ENCODE measurements around the gene CRYL1.

Gene CRYL1

GRCh38 chr13:20394506-20394905, 131.2 kb downstream of the CRYL1 start:
- no peak for DNase-seq

GRCh38 chr13:20394169-20394501, 131.5 kb downstream of the CRYL1 start:
- no peak for DNase-seq

- DNase-seq = no peak
Observed at GRCh38 chr13:20393273-20394168, 132.1 kb downstream of the CRYL1 start.

GRCh38 chr13:20392530-20392929, 133.1 kb downstream of the CRYL1 start:
- no peak for DNase-seq

GRCh38 chr13:20391597-20392452, 133.8 kb downstream of the CRYL1 start:
- DNase-seq = no peak

- no peak for DNase-seq
Observed at GRCh38 chr13:20390526-20391175, 135.0 kb downstream of the CRYL1 start.

GRCh38 chr13:20389696-20390525, 135.7 kb downstream of the CRYL1 start:
- no peak for DNase-seq

- DNase-seq = no peak
Observed at GRCh38 chr13:20388184-20388583, 137.5 kb downstream of the CRYL1 start.

GRCh38 chr13:20387441-20387971, 138.2 kb downstream of the CRYL1 start:
- DNase-seq = no peak

GRCh38 chr13:20387006-20387405, 138.7 kb downstream of the CRYL1 start:
- no peak for DNase-seq

GRCh38 chr13:20383058-20383457, 142.6 kb downstream of the CRYL1 start:
- no peak for DNase-seq

GRCh38 chr13:20381401-20381800, 144.3 kb downstream of the CRYL1 start:
- DNase-seq = no peak

- no peak for DNase-seq
Observed at GRCh38 chr13:20378721-20379120, 146.9 kb downstream of the CRYL1 start.

- DNase-seq = no peak
Observed at GRCh38 chr13:20377720-20378119, 147.9 kb downstream of the CRYL1 start.

GRCh38 chr13:20375871-20376270, 149.8 kb downstream of the CRYL1 start:
- DNase-seq = no peak

GRCh38 chr13:20373861-20374260, 151.8 kb downstream of the CRYL1 start:
- DNase-seq = no peak

GRCh38 chr13:20371825-20372224, 153.8 kb downstream of the CRYL1 start:
- no peak for DNase-seq

GRCh38 chr13:20370815-20371421, 154.7 kb downstream of the CRYL1 start:
- no peak for DNase-seq

GRCh38 chr13:20369886-20370361, 155.7 kb downstream of the CRYL1 start:
- DNase-seq = no peak

GRCh38 chr13:20366056-20366455, 159.6 kb downstream of the CRYL1 start:
- no peak for DNase-seq

GRCh38 chr13:20363603-20364002, 162.1 kb downstream of the CRYL1 start:
- no peak for DNase-seq

- DNase-seq = no peak
Observed at GRCh38 chr13:20363172-20363571, 162.5 kb downstream of the CRYL1 start.
